ENCODE results near the gene APCDD1L.

- TF ChIP-seq EZH2 (IDR thresholded peaks at IDR 0.05), result no peak
- no peak for TF ChIP-seq POLR2AphosphoS5 (IDR thresholded peaks at IDR 0.05; ENCODE audit: borderline replicate concordance, low read depth, low read length)
- no peak for TF ChIP-seq FOXP2 (optimal IDR thresholded peaks at IDR 0.05; ENCODE audit: control extremely low read depth, extremely low read length, insufficient read depth)
Measured at GRCh38 chr20:58494923-58495622, 20.1 kb downstream of the APCDD1L start.
